Measurements from ENCODE around the gene DPEP1.

The DPEP1 gene

DNA sequence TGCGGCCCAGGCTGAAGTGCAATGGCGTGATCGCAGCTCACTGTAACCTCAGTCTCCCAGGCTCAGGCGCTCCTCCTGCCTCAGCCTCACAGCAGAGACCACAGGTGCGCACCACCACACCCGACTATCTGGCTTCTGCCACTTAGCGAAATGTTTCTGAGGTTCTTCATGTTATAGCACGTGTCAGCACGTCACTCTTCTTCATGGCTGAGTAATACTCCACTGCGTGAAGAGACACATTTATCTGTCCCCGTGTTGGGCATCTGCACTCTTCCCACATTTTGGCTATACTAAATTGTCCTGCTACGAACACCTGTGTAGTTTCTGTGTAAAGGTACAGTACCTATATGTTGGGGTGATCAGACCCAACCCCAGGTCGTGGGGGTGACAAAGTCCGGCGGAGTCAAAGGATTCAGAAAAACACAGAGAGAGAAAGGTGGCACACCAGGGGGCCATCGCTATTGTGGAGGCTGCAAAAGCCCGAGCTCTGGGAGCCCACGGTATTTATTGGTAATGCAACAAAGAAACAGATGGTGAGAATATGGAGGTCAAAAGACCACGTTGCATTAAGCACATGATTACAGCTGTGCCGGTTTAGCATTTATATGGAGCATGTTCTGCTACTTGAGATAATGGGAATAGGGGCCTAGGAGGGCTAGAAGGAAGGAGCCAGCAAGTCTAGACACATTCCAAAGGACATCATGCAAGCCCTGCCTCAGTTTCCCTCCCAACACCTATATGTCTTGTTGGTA is 851 bp upstream of the DPEP1 start:
- no peak for TF ChIP-seq CTCF (IDR thresholded peaks at IDR 0.05; ENCODE audit: low read depth, low read length)
- no peak for DNase-seq (ENCODE audit: extremely low read depth, low read depth)

DNA sequence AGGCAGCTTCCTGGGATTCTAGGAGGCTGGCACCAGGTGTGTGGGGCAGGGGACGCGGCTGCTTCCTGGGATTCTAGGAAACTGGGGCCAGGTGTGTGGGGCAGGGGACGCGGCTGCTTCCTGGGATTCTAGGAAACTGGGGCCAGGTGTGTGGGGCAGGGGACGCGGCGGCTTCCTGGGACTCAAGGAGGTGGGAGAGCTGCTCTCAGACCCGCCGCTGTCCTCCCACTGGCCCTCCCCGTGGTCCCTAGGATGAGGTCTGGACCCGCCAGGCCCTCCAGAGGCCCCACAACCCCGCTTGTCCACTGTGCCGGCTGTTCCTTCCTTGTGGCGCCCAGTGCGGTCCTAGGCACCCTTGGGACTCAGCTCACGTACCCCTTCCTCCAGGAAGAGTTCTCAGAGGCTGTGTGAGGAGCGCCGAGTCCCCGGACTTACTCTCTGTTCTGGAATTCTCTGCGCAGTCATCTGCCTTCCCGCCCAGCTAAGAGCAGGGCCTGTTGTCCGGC is 565 bp downstream of the DPEP1 start:
- no peak for TF ChIP-seq CTCF (IDR thresholded peaks at IDR 0.05; ENCODE audit: low read depth, low read length)
- no peak for DNase-seq (ENCODE audit: extremely low read depth, low read depth)

DNA sequence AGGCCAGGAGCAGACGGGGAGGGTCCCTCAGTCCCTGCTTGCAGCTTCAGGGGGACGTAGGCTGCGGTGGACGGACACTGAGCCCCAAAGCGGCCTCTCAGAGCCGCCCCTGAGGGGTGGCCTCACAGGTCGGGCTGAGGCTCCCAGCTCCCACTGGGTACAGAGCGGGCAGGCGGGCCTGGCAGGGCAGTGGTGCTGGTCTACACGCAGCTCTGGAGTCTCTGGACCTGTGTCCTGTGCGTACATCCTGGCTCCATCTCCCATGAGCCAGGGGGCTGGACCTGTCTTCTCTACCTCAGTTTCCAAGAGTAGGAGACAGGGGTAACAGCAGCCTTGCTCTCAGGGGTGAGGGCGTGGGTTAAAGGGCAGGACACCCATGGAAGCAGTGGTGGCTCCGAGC is 1.7 kb downstream of the DPEP1 start:
- no peak for DNase-seq (ENCODE audit: extremely low read depth, low read depth)
- no peak for TF ChIP-seq CTCF (IDR thresholded peaks at IDR 0.05; ENCODE audit: low read depth, low read length)

GRCh38 chr16:89615596-89616090 is 2.2 kb downstream of the DPEP1 start:
- DNase-seq (ENCODE audit: extremely low read depth, low read depth), result no peak
- peak; percentile 79 for TF ChIP-seq CTCF (IDR thresholded peaks at IDR 0.05; ENCODE audit: low read depth, low read length)

GRCh38 chr16:89616623-89617022 is 3.2 kb downstream of the DPEP1 start:
- no peak for DNase-seq (ENCODE audit: extremely low read depth, low read depth)
- TF ChIP-seq CTCF (IDR thresholded peaks at IDR 0.05; ENCODE audit: low read depth, low read length), result no peak

DNA sequence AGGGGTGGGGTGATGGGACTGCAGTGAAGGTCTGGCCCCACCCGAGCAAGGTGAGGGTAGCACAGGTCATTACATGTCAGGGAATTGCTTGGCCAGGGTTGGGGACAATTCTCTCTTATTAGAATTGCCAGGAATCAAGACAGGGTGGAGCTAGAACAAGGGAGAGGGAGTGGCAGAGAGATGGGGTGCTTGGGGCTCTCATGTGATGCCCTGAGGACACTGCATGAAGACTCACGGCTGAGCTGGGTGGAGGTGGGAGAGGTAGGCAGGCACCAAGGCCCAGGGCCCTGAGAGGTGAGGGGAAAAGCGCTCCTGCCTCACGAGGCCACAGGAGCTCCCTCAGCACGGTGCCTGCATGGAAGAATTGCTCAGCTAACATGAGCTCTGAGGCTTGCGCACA is 3.6 kb downstream of the DPEP1 start:
- no peak for DNase-seq (ENCODE audit: extremely low read depth, low read depth)
- no peak for TF ChIP-seq CTCF (IDR thresholded peaks at IDR 0.05; ENCODE audit: low read depth, low read length)

GRCh38 chr16:89618109-89618998 is 4.9 kb downstream of the DPEP1 start:
- no peak for TF ChIP-seq CTCF (IDR thresholded peaks at IDR 0.05; ENCODE audit: low read depth, low read length)
- DNase-seq (ENCODE audit: extremely low read depth, low read depth), result no peak

Measured in AG09319 (cell line).